CD4-positive, alpha-beta T cell treated with Interleukin-17A for 4 hours (primary cell): Measurements from ENCODE around the gene ALPP.
"Not testable (repeated sequence)": the region's sequence is repeated elsewhere in the genome, so short reads cannot be mapped to it uniquely, and the experiment has no call there.

Experiments used
- DNase-seq: peaks from one replicate; pipeline ENCODE4 v3.0.0-alpha.2; 2020; ENCODE audit warnings: mixed read lengths

Gene ALPP

DNA sequence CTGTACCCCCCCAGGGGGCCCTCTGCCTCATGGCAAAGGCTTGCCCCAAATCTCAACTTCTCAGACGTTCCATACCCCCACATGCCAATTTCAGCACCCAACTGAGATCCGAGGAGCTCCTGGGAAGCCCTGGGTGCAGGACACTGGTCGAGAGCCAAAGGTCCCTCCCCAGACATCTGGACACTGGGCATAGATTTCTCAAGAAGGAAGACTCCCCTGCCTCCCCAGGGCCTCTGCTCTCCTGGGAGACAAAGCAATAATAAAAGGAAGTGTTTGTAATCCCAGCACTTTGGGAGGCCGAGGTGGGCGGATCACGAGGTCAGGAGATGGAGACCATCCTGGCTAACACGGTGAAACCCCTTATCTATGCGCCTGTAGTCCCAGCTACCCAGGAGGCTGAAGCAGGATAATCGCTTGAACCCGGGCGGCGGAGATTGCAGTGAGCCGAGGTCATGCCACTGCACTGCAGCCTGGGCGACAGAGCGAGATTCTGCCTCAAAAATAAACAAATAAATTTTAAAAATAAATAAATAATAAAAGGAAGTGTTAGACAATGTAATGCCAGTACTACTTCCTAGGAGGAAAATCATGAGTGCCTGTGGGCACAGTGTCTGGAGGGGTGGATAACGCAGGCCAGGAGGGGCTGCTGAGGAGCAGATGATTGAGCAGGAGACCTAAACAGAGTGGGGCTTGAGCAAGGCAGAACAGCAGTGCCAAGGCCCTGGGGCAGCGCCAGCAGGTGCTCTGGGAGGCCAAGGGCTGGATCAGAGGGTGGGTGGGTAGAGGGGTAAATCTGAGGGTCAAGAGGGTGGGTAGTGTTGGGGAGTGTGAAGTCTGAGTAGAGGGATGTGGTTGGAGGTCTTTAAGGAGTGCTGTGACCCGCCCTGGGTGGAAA is 4.0 kb downstream of the ALPP start:
- no peak for DNase-seq

DNA sequence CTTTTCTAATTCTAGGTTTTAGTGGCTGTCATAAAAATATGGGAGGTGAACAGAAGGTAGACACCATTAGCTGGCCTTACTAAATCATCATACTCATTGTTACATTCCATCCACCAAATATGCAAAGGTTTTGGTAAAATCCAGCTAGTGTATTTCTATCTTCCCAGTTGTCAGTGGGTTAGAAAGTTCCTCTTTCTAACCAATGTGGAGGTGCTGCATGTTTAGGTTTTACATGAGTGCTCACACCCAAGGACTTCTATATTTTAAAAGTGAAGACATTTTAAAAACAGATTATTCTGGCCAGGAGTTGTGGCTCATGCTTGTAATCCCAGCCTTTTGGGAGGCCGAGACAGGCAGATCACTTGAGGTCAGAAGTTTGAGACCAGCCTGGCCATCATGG is 5.9 kb downstream of the ALPP start:
- no peak for DNase-seq

GRCh38 chr2:232385058-232385457 is 6.5 kb downstream of the ALPP start:
- DNase-seq = not testable (repeated sequence)

GRCh38 chr2:232385660-232386489 is 7.3 kb downstream of the ALPP start:
- DNase-seq = no peak

- DNase-seq = no peak
Observed at GRCh38 chr2:232386490-232386739, 7.9 kb downstream of the ALPP start.

GRCh38 chr2:232386740-232387450 is 8.3 kb downstream of the ALPP start:
- DNase-seq = no peak

DNA sequence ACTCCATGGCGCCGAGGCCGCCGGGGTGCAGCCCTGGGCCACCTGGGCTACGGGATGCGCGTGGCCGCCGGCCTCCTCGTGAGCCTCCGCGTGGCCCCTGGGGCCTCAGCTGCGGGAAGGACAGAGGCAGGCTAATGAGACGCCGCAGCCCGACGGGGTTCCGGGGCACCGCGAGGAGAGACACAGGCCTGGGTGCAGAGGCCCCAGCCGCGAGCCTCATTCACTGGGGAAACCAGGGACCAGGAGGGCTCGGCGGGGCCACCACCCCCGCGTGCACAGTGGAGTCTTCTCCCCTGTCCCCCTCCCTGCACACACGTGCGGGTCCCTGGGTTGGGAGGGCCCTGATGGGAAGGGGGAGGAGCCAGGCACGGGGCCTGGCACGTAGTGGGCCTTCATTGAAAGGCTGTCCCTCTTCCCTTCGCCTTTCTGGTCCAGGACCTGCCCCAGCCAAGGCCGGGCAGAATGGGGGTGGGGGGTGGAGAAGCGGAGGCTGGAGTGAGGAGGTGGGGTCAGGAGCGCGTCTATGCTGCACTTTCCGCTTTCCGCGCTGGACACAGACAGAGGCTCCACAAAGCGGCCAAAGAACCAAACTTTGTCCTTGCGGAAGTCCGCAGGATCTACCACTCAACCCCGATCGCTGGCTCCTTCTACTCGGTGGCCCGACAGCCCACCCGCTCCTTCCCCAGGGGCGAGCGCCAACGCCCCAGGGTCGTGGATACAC is 9.1 kb downstream of the ALPP start:
- DNase-seq = no peak

DNA sequence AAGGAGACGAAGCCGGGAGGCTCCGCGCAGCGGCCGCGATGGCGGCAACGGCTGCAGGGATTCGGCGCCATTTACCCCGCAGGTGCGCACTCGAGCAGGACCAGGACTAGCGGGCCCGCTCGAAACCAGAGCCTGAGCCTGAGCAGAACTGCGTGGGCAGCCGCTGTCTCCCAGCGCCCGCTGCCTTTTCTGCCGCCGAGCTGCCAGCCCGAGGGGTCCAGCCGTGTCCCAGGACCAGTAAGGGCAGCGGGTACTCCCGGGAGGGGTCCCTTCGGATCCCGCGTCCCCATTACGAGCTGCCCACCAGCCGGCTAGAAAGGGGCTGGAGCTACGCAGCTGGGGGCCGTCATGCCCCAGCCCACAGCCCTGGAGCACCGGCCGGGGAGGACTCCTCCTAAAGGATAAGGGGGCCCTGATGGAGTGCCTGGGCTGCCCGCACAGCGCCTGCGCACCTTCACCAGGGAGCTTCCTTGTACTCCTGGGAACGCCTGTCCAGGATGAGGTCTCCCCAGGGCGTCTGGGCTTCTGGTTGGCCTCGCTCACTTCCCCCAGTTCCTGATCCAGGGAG is 9.9 kb downstream of the ALPP start:
- no peak for DNase-seq

DNA sequence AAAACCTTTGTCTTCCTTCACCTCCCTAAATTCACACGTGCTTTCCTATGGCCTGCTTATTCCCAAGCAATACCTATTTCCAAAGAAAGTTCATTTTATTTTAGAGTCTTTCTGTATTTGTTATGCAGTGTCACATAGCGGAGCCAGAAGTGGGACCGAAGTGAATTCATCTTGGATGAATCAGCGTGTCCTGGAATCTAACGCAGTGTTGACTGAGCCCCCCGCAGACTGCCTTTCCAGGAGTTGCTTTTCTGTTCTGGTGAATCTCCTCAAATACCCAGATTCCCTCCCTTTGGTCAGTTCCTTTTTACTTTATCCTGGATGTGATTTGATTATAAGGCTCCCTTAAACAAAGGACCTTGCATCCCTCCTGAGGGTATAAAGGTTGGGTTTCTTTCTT is 10.8 kb downstream of the ALPP start:
- DNase-seq = no peak

- no peak for DNase-seq
Observed at GRCh38 chr2:232390661-232391060, 12.1 kb downstream of the ALPP start.

GRCh38 chr2:232393556-232393955 is 15.0 kb downstream of the ALPP start:
- no peak for DNase-seq

DNA sequence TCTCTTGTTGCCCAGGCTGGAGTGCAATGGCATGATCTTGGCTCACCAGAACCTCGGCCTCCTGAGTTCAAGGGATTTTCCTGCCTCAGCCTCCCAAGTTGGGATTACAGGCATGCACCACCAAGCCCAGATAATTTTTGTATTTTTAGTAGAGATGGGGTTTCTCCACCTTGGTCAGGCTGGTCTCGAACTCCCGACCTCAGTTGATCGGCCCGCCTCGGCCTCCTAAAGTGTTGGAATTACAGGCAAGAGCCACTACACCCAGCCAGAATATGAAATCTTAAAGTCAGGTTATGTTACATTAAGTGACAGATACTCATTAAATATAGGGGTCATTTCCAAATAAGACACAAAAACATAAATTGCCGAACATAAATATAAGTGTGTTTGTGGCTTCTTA is 15.9 kb downstream of the ALPP start:
- DNase-seq = not testable (repeated sequence)

- no peak for DNase-seq
Observed at GRCh38 chr2:232395586-232395985, 17.0 kb downstream of the ALPP start.

- DNase-seq = no peak
Observed at GRCh38 chr2:232396683-232397082, 18.1 kb downstream of the ALPP start.

GRCh38 chr2:232398293-232399034 is 19.9 kb downstream of the ALPP start:
- no peak for DNase-seq

GRCh38 chr2:232400256-232401015 is 21.9 kb downstream of the ALPP start:
- DNase-seq = no peak

DNA sequence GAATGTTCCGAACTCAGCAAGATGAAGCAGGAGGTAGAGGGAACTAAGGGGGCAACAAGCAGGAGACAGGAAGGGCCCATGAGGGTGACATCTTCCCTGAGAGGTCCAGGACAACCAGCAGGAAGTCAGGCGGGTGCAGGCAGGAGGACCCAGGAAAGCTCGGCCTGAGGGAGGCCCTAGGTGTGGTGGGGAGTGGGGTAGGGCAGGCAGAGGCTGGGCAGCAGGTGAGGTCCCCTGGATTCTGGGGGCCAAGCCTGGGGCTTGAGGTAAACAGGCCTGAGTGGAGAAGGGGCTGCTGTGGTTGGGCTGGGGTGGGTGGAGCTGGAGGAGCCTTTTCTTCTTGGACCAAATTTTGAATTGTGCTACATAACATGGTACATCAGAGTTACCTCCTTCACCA is 24.0 kb downstream of the ALPP start:
- DNase-seq = no peak

- no peak for DNase-seq
Observed at GRCh38 chr2:232405943-232406510, 27.5 kb downstream of the ALPP start.

DNA sequence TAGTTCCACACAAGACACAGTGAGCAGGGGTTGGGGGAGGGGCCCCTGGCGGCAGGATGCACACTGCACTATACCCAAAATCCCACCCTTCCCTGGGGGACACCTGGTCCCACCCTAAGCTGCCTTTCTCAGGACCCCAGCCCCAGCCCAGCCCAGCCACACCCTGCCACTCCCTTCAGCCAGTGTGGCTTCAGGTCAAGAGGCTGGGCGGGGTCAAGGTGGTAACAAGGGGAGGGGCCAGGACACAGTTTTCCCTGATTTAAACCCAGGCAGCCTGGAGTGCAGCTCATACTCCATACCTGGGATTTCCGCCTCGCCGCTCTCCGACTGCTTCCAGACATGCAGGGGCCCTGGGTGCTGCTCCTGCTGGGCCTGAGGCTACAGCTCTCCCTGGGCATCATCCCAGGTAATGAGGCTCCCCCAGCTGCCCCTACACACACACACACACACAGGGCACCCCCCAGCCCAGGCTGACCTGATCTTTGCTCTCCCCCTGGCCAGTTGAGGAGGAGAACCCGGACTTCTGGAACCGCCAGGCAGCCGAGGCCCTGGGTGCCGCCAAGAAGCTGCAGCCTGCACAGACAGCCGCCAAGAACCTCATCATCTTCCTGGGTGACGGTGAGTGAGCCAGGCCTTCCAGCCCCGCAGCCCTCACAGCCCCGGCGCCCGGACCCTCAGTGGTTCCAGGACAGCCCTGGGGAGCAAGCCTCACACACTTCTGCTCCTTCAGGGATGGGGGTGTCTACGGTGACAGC is 28.2 kb downstream of the ALPP start, which contains the start of gene ALPG:
ALPG (plus strand) TSS at position 289 of the 755 bp plus-strand sequence; CDS start at position 340, 51 bp downstream.
- DNase-seq = no peak
